H1 (cell line): ENCODE measurements around the gene CMTR1. TPM values are rescaled to one million over a fixed set of nuclear protein-coding genes. Genes with fewer than 3 reads are reported as not detected.

Experiments used
- CTCF ChIA-PET: fragments of 300-600 bp; sonication (Branson Sonifier 250); formaldehyde crosslinking; loops from one replicate; lab custom pipeline; 2021; ENCODE audit not compliant: partially characterized antibody; lab: Charles Lee
- POLR2A ChIA-PET: fragments of 300-600 bp; sonication (Branson Sonifier 250); formaldehyde crosslinking; loops from one replicate; lab custom pipeline; 2021; ENCODE audit warnings: inconsistent platforms; ENCODE audit not compliant: partially characterized antibody; lab: Charles Lee
- DNase-seq, 2 experiments: peaks; one replicate each; pipeline versions ENCODE4 v3.0.0 to v3.0.0-alpha.2; 2010 to 2022; ENCODE audit warnings: low spot score in 2 of 2, low read depth in 1 of 2, mixed read lengths in 1 of 2
- FAIRE-seq: peaks from 2 replicates; lab custom pipeline; 2011; peaks lifted over from hg19 to GRCh38; lab: Jason Lieb, UNC
- H2AFZ ChIP-seq: 2 replicates; pipeline ENCODE4 v1.8.1; 2012; ENCODE audit warnings: low read length, inconsistent platforms
- H2AK5ac ChIP-seq: 2 replicates; pipeline ENCODE4 v1.6.1; 2013; ENCODE audit warnings: low read depth, low read length
- H2BK120ac ChIP-seq: replicated peaks from 2 replicates; pipeline ENCODE3; 2013; ENCODE audit warnings: low read depth, low read length, inconsistent platforms
- H2BK12ac ChIP-seq: 2 replicates; pipeline ENCODE4 v1.6.1; 2013; ENCODE audit warnings: low read depth, low read length
- H2BK15ac ChIP-seq: 2 replicates; pipeline ENCODE4 v1.6.1; 2013; ENCODE audit warnings: low read length
- H2BK20ac ChIP-seq: 2 replicates; pipeline ENCODE4 v1.6.1; 2013; ENCODE audit warnings: low read length
- H2BK5ac ChIP-seq: 2 replicates; pipeline ENCODE4 v1.6.1; 2013; ENCODE audit warnings: low read depth, low read length
- H3K14ac ChIP-seq: 2 replicates; pipeline ENCODE4 v1.6.1; 2013; ENCODE audit warnings: inconsistent platforms; ENCODE audit not compliant: insufficient read length
- H3K18ac ChIP-seq: 2 replicates; pipeline ENCODE4 v1.6.1; 2013; ENCODE audit warnings: low read length; ENCODE audit errors: extremely low read depth
- H3K23ac ChIP-seq: 2 replicates; pipeline ENCODE4 v1.6.1; 2013; ENCODE audit warnings: inconsistent platforms; ENCODE audit not compliant: insufficient read length
- H3K23me2 ChIP-seq: 2 replicates; pipeline ENCODE4 v1.6.1; 2013; ENCODE audit warnings: low read depth, low read length
- H3K27ac ChIP-seq: 2 replicates; pipeline ENCODE4 v1.6.1; 2011; ENCODE audit warnings: low read depth, low read length, inconsistent platforms
- H3K27me3 ChIP-seq, 4 experiments: replicated peaks in 1 of 4; 1 replicate in 1 of 4; 2 replicates in 3 of 4; pipeline versions ENCODE4 v1.6.1 to v1.8.1; 2011 to 2013; ENCODE audit warnings: low read length in 3 of 4, mild to moderate bottlenecking in 3 of 4, inconsistent platforms in 2 of 4, mixed read lengths in 2 of 4, moderate library complexity in 1 of 4; ENCODE audit not compliant: control insufficient read depth in 3 of 4, insufficient read depth in 3 of 4; ENCODE audit errors: extremely low read depth in 1 of 4
- H3K36me3 ChIP-seq, 4 experiments: 2 replicates each; pipeline versions ENCODE4 v1.6.1 to v1.8.1; 2011 to 2013; ENCODE audit warnings: mild to moderate bottlenecking in 4 of 4, low read length in 3 of 4, moderate library complexity in 2 of 4, control low read depth in 1 of 4, inconsistent platforms in 1 of 4; ENCODE audit not compliant: insufficient read depth in 4 of 4, control insufficient read depth in 2 of 4
- H3K4ac ChIP-seq: replicated peaks from 2 replicates; pipeline ENCODE3; 2013; ENCODE audit warnings: low read length, low read depth, mixed read lengths, inconsistent platforms; ENCODE audit not compliant: insufficient read length
- H3K4me1 ChIP-seq, 4 experiments: replicated peaks in 1 of 4; 1 replicate in 1 of 4; 2 replicates in 3 of 4; pipeline versions ENCODE4 v1.6.1 to v1.8.1; 2011 to 2013; ENCODE audit warnings: low read length in 3 of 4, inconsistent platforms in 2 of 4, mixed read lengths in 1 of 4; ENCODE audit not compliant: insufficient read depth in 4 of 4, control insufficient read depth in 3 of 4
- H3K4me2 ChIP-seq, 2 experiments: 2 replicates each; pipeline versions ENCODE4 v1.6.1 to v1.8.1; 2011 to 2013; ENCODE audit warnings: low read depth in 2 of 2, low read length in 2 of 2, control low read depth in 1 of 2, inconsistent platforms in 1 of 2, mild to moderate bottlenecking in 1 of 2; ENCODE audit not compliant: insufficient read depth in 1 of 2
- H3K4me3 ChIP-seq, 4 experiments: fragments of 200-600, 300-600 bp in 1 of 4; sonication (generic), shearing (Covaris generic), sonication (Bioruptor Twin) in 1 of 4; 2 replicates each; pipeline versions ENCODE4 v1.5.1 to v1.8.1; 2011 to 2016; ENCODE audit warnings: low read length in 4 of 4, low read depth in 3 of 4, control low read depth in 2 of 4, inconsistent platforms in 2 of 4, mild to moderate bottlenecking in 2 of 4, mixed read lengths in 1 of 4, moderate library complexity in 1 of 4; ENCODE audit not compliant: insufficient read depth in 2 of 4; ENCODE audit errors: extremely low read depth in 1 of 4
- H3K56ac ChIP-seq: replicated peaks from 2 replicates; pipeline ENCODE3; 2013; ENCODE audit warnings: low read depth, mild to moderate bottlenecking, mixed read lengths, low read length, inconsistent platforms; ENCODE audit not compliant: insufficient read length
- H3K79me1 ChIP-seq: 2 replicates; pipeline ENCODE4 v1.6.1; 2013; ENCODE audit warnings: low read depth, low read length, control low read depth
- H3K79me2 ChIP-seq, 2 experiments: 2 replicates each; pipeline versions ENCODE4 v1.6.1 to v1.8.1; 2012 to 2013; ENCODE audit warnings: low read length in 2 of 2, mild to moderate bottlenecking in 2 of 2, inconsistent platforms in 1 of 2; ENCODE audit not compliant: insufficient read depth in 2 of 2, control insufficient read depth in 1 of 2
- H3K9ac ChIP-seq, 4 experiments: replicated peaks in 1 of 4; 1 replicate in 1 of 4; 2 replicates in 3 of 4; pipeline versions ENCODE4 v1.6.1 to v1.8.1; 2011 to 2013; ENCODE audit warnings: low read depth in 3 of 4, low read length in 3 of 4, control low read depth in 2 of 4, mild to moderate bottlenecking in 2 of 4, moderate library complexity in 2 of 4, inconsistent platforms in 1 of 4; ENCODE audit errors: extremely low read depth in 1 of 4
- H3K9me3 ChIP-seq, 2 experiments: 2 replicates each; pipeline versions ENCODE4 v1.6.1 to v1.8.1; 2012 to 2013; ENCODE audit warnings: mild to moderate bottlenecking in 2 of 2, moderate library complexity in 2 of 2, control low read depth in 1 of 2, inconsistent platforms in 1 of 2, low read depth in 1 of 2, low read length in 1 of 2, mixed read lengths in 1 of 2; ENCODE audit not compliant: insufficient read depth in 2 of 2
- H4K20me1 ChIP-seq, 2 experiments: replicated peaks in 1 of 2; 2 replicates each; pipeline versions ENCODE3 to v1.8.1; 2011 to 2013; ENCODE audit warnings: inconsistent platforms in 2 of 2, low read length in 2 of 2, mild to moderate bottlenecking in 1 of 2; ENCODE audit not compliant: insufficient read depth in 2 of 2, control insufficient read depth in 1 of 2
- H4K5ac ChIP-seq: 2 replicates; pipeline ENCODE4 v1.6.1; 2013; ENCODE audit warnings: low read length, low read depth, mixed read lengths, inconsistent platforms; ENCODE audit not compliant: insufficient read length
- H4K8ac ChIP-seq: 2 replicates; pipeline ENCODE4 v1.8.0; 2013; ENCODE audit warnings: mild to moderate bottlenecking, moderate library complexity, low read length, inconsistent platforms; ENCODE audit not compliant: insufficient read depth; ENCODE audit errors: extremely low read depth
- H4K91ac ChIP-seq: replicated peaks from 2 replicates; pipeline ENCODE3; 2013; ENCODE audit warnings: low read length, mixed read lengths, inconsistent platforms; ENCODE audit not compliant: insufficient read length
- HDAC6 ChIP-seq: IDR thresholded peaks from one replicate; pipeline ENCODE4 v1.7.1; 2012; ENCODE audit warnings: low read depth, mild to moderate bottlenecking, inconsistent platforms, low read length, moderate library complexity
- MAX ChIP-seq: IDR thresholded peaks from 2 replicates; pipeline ENCODE4 v1.6.1; 2012; ENCODE audit warnings: inconsistent platforms
- RAD21 ChIP-seq, 2 experiments: IDR thresholded peaks in 1 of 2; conservative IDR thresholded peaks in 1 of 2; 2 replicates each; pipeline ENCODE4 v1.6.1; 2011; ENCODE audit warnings: low read depth in 2 of 2, low read length in 2 of 2, improper control_type of control experiment in 1 of 2, inconsistent platforms in 1 of 2, mild to moderate bottlenecking in 1 of 2, moderate library complexity in 1 of 2
- RFX5 ChIP-seq: IDR thresholded peaks from 2 replicates; pipeline ENCODE4 v1.6.1; 2011; ENCODE audit warnings: low read depth, low read length, improper control_type of control experiment, borderline replicate concordance
- TAF1 ChIP-seq: IDR thresholded peaks from 2 replicates; pipeline ENCODE4 v1.6.1; 2011; ENCODE audit warnings: mild to moderate bottlenecking, low read depth, low read length
- WGBS, 2 experiments: shearing (Covaris generic) in 1 of 2; methylation state at CpG; one replicate each; pipeline versions ENCODE4 v1.1.6 to v1.1.7; 2013 to 2015; ENCODE audit warnings: low lambda C conversion rate in 2 of 2, mixed read lengths in 2 of 2, inconsistent platforms in 1 of 2, low coverage in 1 of 2, missing lambda C conversion rate in 1 of 2; ENCODE audit not compliant: insufficient replicate concordance in 2 of 2, insufficient coverage in 1 of 2, insufficient read length in 1 of 2; ENCODE audit errors: extremely low coverage in 1 of 2, missing lambda C conversion rate in 1 of 2; 5-methylcytosine and 5-hydroxymethylcytosine counted together
- polyA plus RNA-seq, 7 experiments: library from polyadenylated mRNA; depleted of rRNA in 3 of 7; stranded (reverse) in 5 of 7; unstranded in 2 of 7; fragments of >200 nt in 5 of 7; fragments of 200-250 nt in 2 of 7; gene quantifications; 1 replicate in 5 of 7; 2 replicates in 1 of 7; 4 replicates in 1 of 7; pipeline versions ENCODE4 v1.2.1 to v1.2.3, GENCODE V29; 2011 to 2013; ENCODE audit warnings: missing spikeins in 2 of 7, mixed read lengths in 2 of 7
- total RNA-seq: library from RNA; stranded (reverse); fragmentation: NEBNext Ultra II Directional; extraction: Animal tissue kit (Norgen Biotek cat#: 25700); gene quantifications from 2 replicates; pipeline ENCODE4 v1.2.1, GENCODE V29; 2021
- TF ChIP-seq, protein P1 (sequence below): IDR thresholded peaks from 2 replicates; pipeline ENCODE4 v1.6.1; 2011; ENCODE audit warnings: low read depth, mild to moderate bottlenecking, low read length; ENCODE audit not compliant: insufficient read depth

Gene CMTR1
- total and polyA plus RNA-seq, 2 of the 8 experiments (the other 6 are each of a cell fraction or from before 2014, with no cell fraction given): 15.2 to 33.1 TPM

DNA sequence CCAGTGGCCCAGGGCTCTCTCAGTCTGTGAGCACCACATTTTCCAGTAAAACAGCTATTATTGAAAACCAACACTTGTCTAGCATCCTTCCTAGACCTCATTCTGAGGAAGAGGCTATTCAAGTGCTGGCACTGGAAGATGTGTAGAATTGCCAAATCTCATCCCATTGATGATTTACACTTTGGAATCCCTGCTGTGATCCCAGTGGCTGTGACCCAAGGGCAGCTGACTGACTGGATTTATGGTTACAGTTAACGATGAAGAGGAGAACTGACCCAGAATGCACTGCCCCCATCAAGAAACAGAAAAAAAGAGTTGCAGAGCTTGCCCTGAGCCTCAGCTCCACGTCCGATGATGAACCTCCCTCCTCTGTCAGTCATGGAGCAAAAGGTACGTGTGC lies 2.4 kb downstream of the CMTR1 start:
- CTCF ChIA-PET: interaction anchor here (0.6 to 3.1 kb wide), 7 partner anchors 16 to 258 kb away, joined by 3 to 10 read pairs (median 3); no protein-coding TSS in a partner anchor
- no peak overlapping the region for H4K91ac ChIP-seq
- H3K56ac ChIP-seq: no peak overlapping the region
- DNase-seq: no peak
- H2BK12ac ChIP-seq: no peak overlapping the region
- H3K27me3 ChIP-seq: no peaks in the 10 kb centered on the region
- H3K18ac ChIP-seq: no peak overlapping the region
- POLR2A ChIA-PET: interaction anchor here (1.1 kb wide), 1 partner anchor 37 kb away, joined by 3 read pairs; no protein-coding TSS in a partner anchor
- H3K4ac ChIP-seq: no peak overlapping the region
- no peak overlapping the region for H4K8ac ChIP-seq
- no peak overlapping the region for H2BK20ac ChIP-seq
- H3K27ac ChIP-seq: no peak overlapping the region
- H3K23me2 ChIP-seq: peaks cover 11% of the 10 kb centered on the region
- H3K79me2 ChIP-seq: peaks cover 0 to 25% of the 10 kb centered on the region in 2 experiments; a peak in 2 of 4 replicates
- H4K5ac ChIP-seq: no peak overlapping the region
- H3K9me3 ChIP-seq: no peaks in the 10 kb centered on the region
- no peak overlapping the region for H3K14ac ChIP-seq
- FAIRE-seq: no peak
- no peak overlapping the region for H2BK120ac ChIP-seq
- no peaks in the 10 kb centered on the region for H4K20me1 ChIP-seq
- H3K4me3 ChIP-seq: no peak overlapping the region
- H3K79me1 ChIP-seq: peaks cover 8% of the 10 kb centered on the region
- peaks cover 7 to 23% (median 9%) of the 10 kb centered on the region in 4 experiments; a peak in 5 of 8 replicates for H3K36me3 ChIP-seq
- WGBS, 2 experiments: 88% methylated on average over 4 of the region's 4 CpGs; no CpG with 5 or more reads in 1 of the 2 experiments
- no peak overlapping the region for H3K9ac ChIP-seq
- H3K23ac ChIP-seq: no peak overlapping the region
- no peak overlapping the region for H2BK5ac ChIP-seq
- H2AK5ac ChIP-seq: no peak overlapping the region
- no peak overlapping the region for H3K4me2 ChIP-seq
- H2BK15ac ChIP-seq: no peak overlapping the region
- TF ChIP-seq HDAC6 (no peak), MAX (no peak), RAD21 (IDR thresholded peaks at IDR 0.05 in 1 of 2, conservative IDR thresholded peaks at IDR 0.05 in 1 of 2; ENCODE audit: low read depth in 2 of 2, low read length in 2 of 2) (no peak), TAF1 (no peak), RFX5 (no peak)
- TF ChIP-seq, protein P1, sequence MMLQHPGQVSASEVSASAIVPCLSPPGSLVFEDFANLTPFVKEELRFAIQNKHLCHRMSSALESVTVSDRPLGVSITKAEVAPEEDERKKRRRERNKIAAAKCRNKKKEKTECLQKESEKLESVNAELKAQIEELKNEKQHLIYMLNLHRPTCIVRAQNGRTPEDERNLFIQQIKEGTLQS: no peak
- TF ChIP-seq, all 59 proteins: peak for 0
- H2AFZ ChIP-seq: no peak overlapping the region
- peaks cover 0 to 12% (median 3%) of the 10 kb centered on the region in 4 experiments; a peak in 4 of 7 replicates for H3K4me1 ChIP-seq
